ENCODE results near the gene IGFLR1.

GRCh38 chr19:35783469-35784434, 41.5 kb upstream of the IGFLR1 start:
- TF ChIP-seq ZNF274 (IDR thresholded peaks at IDR 0.05; ENCODE audit: low read depth, low read length) (no peak), YY1 (IDR thresholded peaks at IDR 0.05; ENCODE audit: insufficient read depth, insufficient read length) (no peak), SUZ12 (IDR thresholded peaks at IDR 0.05; ENCODE audit: extremely low read depth, insufficient read depth, insufficient read length) (no peak)
